Heart left ventricle (tissue), 16 donors: ENCODE data around the gene OVAAL. TPM values are rescaled to one million over a fixed set of nuclear protein-coding genes. Genes with fewer than 3 reads are reported as not detected.
"Not testable (repeated sequence)": the region's sequence is repeated elsewhere in the genome, so short reads cannot be mapped to it uniquely, and the experiment has no call there.

Experiments
- ATAC-seq, 4 donors: fragments of 200-7000 bp; cut with Tn5 transposase; one replicate each; pipeline ENCODE4 v1.9.1; 2020 to 2022; ENCODE audit warnings: moderate library complexity in 4 of 4, mild to moderate bottlenecking in 3 of 4, moderate number of reproducible peaks in 1 of 4
- DNase-seq, 5 donors: peaks; one replicate each; pipeline ENCODE4 v3.0.0-alpha.2; 2020
- H3K27ac ChIP-seq, 12 donors: fragments of 200-600 bp; sonication (generic) in 4 of 12; one replicate each; pipeline versions ENCODE4 v1.5.0 to v1.8.0; 2016 to 2022; ENCODE audit warnings: mild to moderate bottlenecking in 2 of 12
- H3K27me3 ChIP-seq, 9 donors: fragments of 200-600 bp; sonication (generic) in 2 of 9; one replicate each; pipeline versions ENCODE4 v1.5.1 to v1.8.0; 2016 to 2022; ENCODE audit warnings: mild to moderate bottlenecking in 3 of 9
- H3K36me3 ChIP-seq, 9 donors: fragments of 200-600 bp; sonication (generic) in 2 of 9; one replicate each; pipeline versions ENCODE4 v1.5.0 to v1.8.0; 2018 to 2022; ENCODE audit warnings: mild to moderate bottlenecking in 2 of 9
- H3K4me1 ChIP-seq, 12 donors: fragments of 200-600 bp; sonication (generic) in 4 of 12; one replicate each; pipeline versions ENCODE4 v1.5.0 to v1.8.0; 2016 to 2022; ENCODE audit warnings: mild to moderate bottlenecking in 3 of 12
- H3K4me3 ChIP-seq, 12 donors: fragments of 200-600 bp; sonication (generic) in 4 of 12; one replicate each; pipeline versions ENCODE4 v1.5.0 to v1.8.0; 2017 to 2022; ENCODE audit warnings: mild to moderate bottlenecking in 9 of 12, moderate library complexity in 4 of 12
- H3K9me3 ChIP-seq, 12 donors: fragments of 200-600 bp; sonication (generic) in 4 of 12; one replicate each; pipeline versions ENCODE4 v1.5.0 to v1.8.0; 2016 to 2022; ENCODE audit warnings: mild to moderate bottlenecking in 1 of 12
- POLR2A ChIP-seq, 2 donors: fragments of 450-650 bp; IDR thresholded peaks; one replicate each; pipeline ENCODE4 v1.6.1; 2017; ENCODE audit warnings: antibody characterized with exemption in 2 of 2, mild to moderate bottlenecking in 2 of 2, moderate library complexity in 2 of 2
- WGBS, 4 donors: extraction: QIAGEN DNeasy Blood & Tissue Kit in 2 of 4; methylation state at CpG; one replicate each; pipeline versions ENCODE4 v1.1.5 to v1.1.7; 2013 to 2018; 5-methylcytosine and 5-hydroxymethylcytosine counted together
- intact Hi-C, 10 donors: fragments of 100-400 bp; cut with DNase I; formaldehyde crosslinking; loops; one replicate each; pipeline versions ENCODE4 v1.11.1 to v1.14.2; 2022
- polyA plus RNA-seq, 2 donors: library from polyadenylated mRNA; stranded (reverse); fragments of 200-250 nt; gene quantifications; one replicate each; pipeline ENCODE4 v1.2.3, GENCODE V29; 2013
- total RNA-seq, 9 donors: library from RNA; depleted of rRNA in 2 of 9; stranded (reverse); fragments of >200 nt in 2 of 9; fragmentation: NEBNext Ultra II Directional in 3 of 9; extraction: Animal tissue kit (Norgen Biotek cat#: 25700) in 3 of 9; gene quantifications; one replicate each; pipeline versions ENCODE4 v1.1.0 to v1.2.4, GENCODE V29; 2016 to 2023
- TF ChIP-seq, protein P1 (sequence below), 12 donors: fragments of 200-600 bp; sonication (generic) in 4 of 12; IDR thresholded peaks; one replicate each; pipeline versions ENCODE4 v1.5.0 to v1.8.0; 2018 to 2022; ENCODE audit warnings: antibody characterized with exemption in 12 of 12, mild to moderate bottlenecking in 5 of 12
- donor health status: ischemic (EF 13 %, LVEDD 7.1; RV severe dilation, severe dysfunction).
- donor health status: healthy with polysubstance abuse.
- donor health status: DM: no; HTN: yes; CAD: no.
- donor health status: DM: no; HTN: no; CAD: no.
- donor health status: ischemic (EF 25% LVEDD 6.9; RV normal size, moderate dysfunction).
- donor health status: ischemic (EF 25% LVEDD 5.7; RV mildly dilated, moderate dysfunction).
- donor health status: healthy.
- donor health status: DM: yes; HTN: yes; CAD: no.
- donor health status: ischemic (EF 35%, LVEDD 5.7; RV mildly dilated, moderate dysfunction).
- donor health status: nonischemic (EF 11% LVEDD 7.7; RV severe dilation, severe dysfunction).
- donor health status: DM: yes; HTN: yes; CAD: no.
- donor health status: PGD.
- donor health status: ischemic (EF 29% LVEDD 5.4; RV normal size, mild dysfunction).
- donor health status: nonischemic (EF 23%, LVEDD 6.1; RV moderate dilation, normal function).

Gene OVAAL
- total and polyA plus RNA-seq, 11 donors, result 1.5 to 13.9 (median 2.8) TPM

DNA sequence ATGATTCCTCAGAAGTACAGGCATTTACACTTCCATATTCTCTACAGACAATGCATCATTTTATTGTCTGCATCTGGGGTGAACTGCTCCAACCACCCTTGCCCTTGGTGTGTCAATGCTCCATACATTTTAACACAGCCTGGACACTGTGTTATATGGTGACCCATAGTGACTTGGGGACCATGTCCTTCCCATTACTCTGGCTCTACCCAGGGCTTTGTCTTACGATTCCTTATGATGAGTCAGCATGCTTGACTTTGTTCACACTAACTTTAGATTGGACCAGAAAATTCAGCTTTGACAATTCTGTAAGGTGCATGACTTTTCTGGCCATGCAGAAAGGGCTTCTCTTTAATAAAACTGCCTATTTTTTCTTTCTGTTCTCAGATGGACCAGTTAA lies 6.8 kb upstream of the OVAAL start:
- DNase-seq, result no peak
- Histone ChIP-seq H3K36me3 (no peaks in the 10 kb centered on the region), H3K9me3 (no peaks in the 10 kb centered on the region), H3K27ac (no peak overlapping the region), H3K4me3 (no peak overlapping the region), H3K27me3 (no peaks in the 10 kb centered on the region), H3K4me1 (peaks cover 0 to 23% (median 7%) of the 10 kb centered on the region in 12 donors)
- ATAC-seq, result no peak
- TF ChIP-seq, protein P1, sequence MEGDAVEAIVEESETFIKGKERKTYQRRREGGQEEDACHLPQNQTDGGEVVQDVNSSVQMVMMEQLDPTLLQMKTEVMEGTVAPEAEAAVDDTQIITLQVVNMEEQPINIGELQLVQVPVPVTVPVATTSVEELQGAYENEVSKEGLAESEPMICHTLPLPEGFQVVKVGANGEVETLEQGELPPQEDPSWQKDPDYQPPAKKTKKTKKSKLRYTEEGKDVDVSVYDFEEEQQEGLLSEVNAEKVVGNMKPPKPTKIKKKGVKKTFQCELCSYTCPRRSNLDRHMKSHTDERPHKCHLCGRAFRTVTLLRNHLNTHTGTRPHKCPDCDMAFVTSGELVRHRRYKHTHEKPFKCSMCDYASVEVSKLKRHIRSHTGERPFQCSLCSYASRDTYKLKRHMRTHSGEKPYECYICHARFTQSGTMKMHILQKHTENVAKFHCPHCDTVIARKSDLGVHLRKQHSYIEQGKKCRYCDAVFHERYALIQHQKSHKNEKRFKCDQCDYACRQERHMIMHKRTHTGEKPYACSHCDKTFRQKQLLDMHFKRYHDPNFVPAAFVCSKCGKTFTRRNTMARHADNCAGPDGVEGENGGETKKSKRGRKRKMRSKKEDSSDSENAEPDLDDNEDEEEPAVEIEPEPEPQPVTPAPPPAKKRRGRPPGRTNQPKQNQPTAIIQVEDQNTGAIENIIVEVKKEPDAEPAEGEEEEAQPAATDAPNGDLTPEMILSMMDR (IDR thresholded peaks at IDR 0.05), result no peak
- no peak for TF ChIP-seq POLR2A (IDR thresholded peaks at IDR 0.05)
- intact Hi-C loops, result no loop called here
- 81 to 90% (median 86%) methylated on average over 1 of the region's 1 CpG for WGBS, 4 donors

DNA sequence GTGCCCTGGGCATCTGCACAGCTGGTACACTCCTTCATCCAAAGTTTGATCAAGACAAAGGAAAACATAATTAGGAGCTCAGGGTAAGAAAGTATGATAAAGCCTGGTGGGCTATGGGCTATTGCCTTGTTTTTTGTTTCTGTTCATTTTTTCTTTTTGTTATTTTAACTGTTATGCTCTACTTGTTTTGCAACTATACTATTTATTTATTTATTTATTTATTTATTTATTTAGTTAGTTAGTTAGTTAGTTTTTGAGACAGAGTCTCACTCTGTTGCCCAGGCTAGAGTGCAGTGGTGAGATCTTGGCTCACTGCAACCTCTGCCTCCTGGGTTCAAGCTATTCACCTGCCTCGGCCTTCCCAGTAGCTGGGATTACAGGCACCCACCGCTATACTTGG lies 5.7 kb upstream of the OVAAL start:
- peaks cover 0 to 16% (median 3%) of the 10 kb centered on the region in 12 donors for H3K4me1 ChIP-seq
- H3K36me3 ChIP-seq, H3K27me3 ChIP-seq, H3K4me3 ChIP-seq, H3K9me3 ChIP-seq, intact Hi-C loops, DNase-seq, H3K27ac ChIP-seq: not testable (repeated sequence)
- ATAC-seq, result peak in 1 of 4 donors; percentile 14
- WGBS, 4 donors, result 50 to 66% (median 56%) methylated on average over 2 of the region's 2 CpGs

DNA sequence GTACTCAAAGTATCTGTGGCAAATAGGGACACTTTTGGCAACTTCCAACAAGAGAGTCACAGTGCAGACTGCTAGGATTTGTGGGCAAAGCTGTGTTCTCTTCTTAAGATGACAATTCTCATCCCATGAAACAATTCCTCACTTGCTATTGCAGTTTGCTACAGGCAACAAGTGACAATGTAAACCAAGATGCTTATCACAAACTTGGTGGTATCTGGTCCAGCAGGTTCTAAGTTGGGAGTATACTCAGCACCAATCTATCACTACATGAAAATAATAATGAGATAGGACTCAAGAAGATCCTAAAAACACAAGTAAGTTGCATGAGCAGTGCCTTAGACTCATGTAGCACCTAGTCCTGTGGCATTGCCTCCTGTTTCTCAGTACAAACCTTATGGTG lies 3.4 kb upstream of the OVAAL start:
- Histone ChIP-seq H3K27ac (no peak overlapping the region), H3K4me1 (peaks cover 0 to 23% (median 7%) of the 10 kb centered on the region in 12 donors), H3K27me3 (no peaks in the 10 kb centered on the region), H3K9me3 (no peaks in the 10 kb centered on the region), H3K4me3 (no peak overlapping the region), H3K36me3 (no peaks in the 10 kb centered on the region)
- no peak for DNase-seq
- intact Hi-C loops, result no loop called here
- TF ChIP-seq POLR2A (IDR thresholded peaks at IDR 0.05), result no peak
- TF ChIP-seq, protein P1 (IDR thresholded peaks at IDR 0.05), result no peak
- ATAC-seq, result no peak

DNA sequence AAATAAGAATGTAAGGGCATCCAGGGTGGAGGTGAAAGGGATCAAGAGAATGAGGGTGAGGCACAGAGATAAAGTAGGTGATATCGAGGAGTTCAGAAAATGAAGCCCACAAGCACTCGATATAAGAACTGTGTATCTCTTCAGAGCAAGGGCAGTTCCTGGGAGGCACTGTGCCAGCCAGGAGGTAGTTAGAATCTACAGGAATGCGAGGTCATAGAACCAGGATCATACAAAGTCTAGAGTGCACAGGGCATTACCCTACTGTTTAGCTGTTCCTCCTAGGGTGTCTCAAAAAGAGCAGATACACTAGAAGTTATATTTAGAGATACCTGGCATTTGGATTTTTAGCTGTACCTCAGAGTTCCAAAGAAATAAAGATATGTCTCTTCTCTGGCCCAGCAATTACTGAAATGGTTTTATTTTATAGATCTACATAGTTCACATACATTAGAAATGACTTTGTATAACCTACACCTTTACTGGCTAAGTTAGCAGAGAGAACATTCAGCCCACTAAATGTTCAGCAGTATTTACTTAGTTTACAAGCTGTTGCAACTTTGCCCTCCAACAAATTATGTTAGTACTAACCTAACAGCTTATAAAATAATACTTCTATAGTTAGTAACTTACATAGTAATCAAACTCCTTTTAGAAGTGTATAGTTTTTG lies 1.6 kb downstream of the OVAAL start:
- no peaks in the 10 kb centered on the region for H3K27me3 ChIP-seq
- peak overlapping the region; percentile 23 to 92 (median 80) for H3K27ac ChIP-seq
- 32 to 40% (median 35%) methylated on average over 3 of the region's 3 CpGs for WGBS, 4 donors
- no peak overlapping the region for H3K4me3 ChIP-seq
- peaks cover 2 to 54% (median 27%) of the 10 kb centered on the region in 12 donors for H3K4me1 ChIP-seq
- H3K9me3 ChIP-seq, result no peaks in the 10 kb centered on the region
- no peaks in the 10 kb centered on the region for H3K36me3 ChIP-seq
- DNase-seq (no peak), ATAC-seq (no peak)
- intact Hi-C loops, result loop anchor here in 1 of 10 donors (10.0 kb wide), 1 partner anchor 74 kb away; the partner anchor contains the start of gene XPR1
- TF ChIP-seq, protein P1 (IDR thresholded peaks at IDR 0.05), result no peak
- TF ChIP-seq POLR2A (IDR thresholded peaks at IDR 0.05), result no peak
